Osteocyte (in vitro differentiated cells): ENCODE data around the gene USP53. TPM values are rescaled to one million over a fixed set of nuclear protein-coding genes. Genes with fewer than 3 reads are reported as not detected.

Source experiments
- DNase-seq: peaks from one replicate; pipeline ENCODE4 v3.0.0; 2021; ENCODE audit warnings: mixed read lengths; ENCODE audit not compliant: unreplicated experiment; ENCODE audit errors: extremely low spot score
- H3K27ac Mint-ChIP-seq: one replicate; pipeline ENCODE4 v1.8.0; 2021; ENCODE audit warnings: mild to moderate bottlenecking, mixed read lengths; ENCODE audit not compliant: unreplicated experiment
- H3K27me3 Mint-ChIP-seq: one replicate; pipeline ENCODE4 v1.8.0; 2021; ENCODE audit warnings: mixed read lengths; ENCODE audit not compliant: unreplicated experiment
- H3K36me3 Mint-ChIP-seq: one replicate; pipeline ENCODE4 v1.8.0; 2021; ENCODE audit warnings: mixed read lengths; ENCODE audit not compliant: unreplicated experiment
- H3K4me1 Mint-ChIP-seq: one replicate; pipeline ENCODE4 v1.8.0; 2021; ENCODE audit warnings: mixed read lengths; ENCODE audit not compliant: unreplicated experiment
- H3K4me3 Mint-ChIP-seq: one replicate; pipeline ENCODE4 v1.8.0; 2021; ENCODE audit warnings: mild to moderate bottlenecking, moderate library complexity, mixed read lengths; ENCODE audit not compliant: unreplicated experiment
- H3K9me3 Mint-ChIP-seq: one replicate; pipeline ENCODE4 v1.8.0; 2021; ENCODE audit warnings: mixed read lengths; ENCODE audit not compliant: unreplicated experiment
- total RNA-seq: library from RNA; stranded (reverse); gene quantifications from 2 replicates; pipeline ENCODE4 v1.2.1, GENCODE V29; 2021
- TF ChIP-seq, protein P1 (sequence below): fragments of 200-600 bp; sonication (generic); IDR thresholded peaks from 2 replicates; pipeline ENCODE4 v1.5.0; 2021; ENCODE audit warnings: antibody characterized with exemption, mild to moderate bottlenecking, moderate library complexity

Gene USP53
- total RNA-seq, 1 donor from 2014 or later: 15.5 TPM

GRCh38 chr4:119231491-119231890 is 19.0 kb downstream of the USP53 start:
- H3K9me3 Mint-ChIP-seq: no peaks in the 10 kb centered on the region
- TF ChIP-seq, protein P1, sequence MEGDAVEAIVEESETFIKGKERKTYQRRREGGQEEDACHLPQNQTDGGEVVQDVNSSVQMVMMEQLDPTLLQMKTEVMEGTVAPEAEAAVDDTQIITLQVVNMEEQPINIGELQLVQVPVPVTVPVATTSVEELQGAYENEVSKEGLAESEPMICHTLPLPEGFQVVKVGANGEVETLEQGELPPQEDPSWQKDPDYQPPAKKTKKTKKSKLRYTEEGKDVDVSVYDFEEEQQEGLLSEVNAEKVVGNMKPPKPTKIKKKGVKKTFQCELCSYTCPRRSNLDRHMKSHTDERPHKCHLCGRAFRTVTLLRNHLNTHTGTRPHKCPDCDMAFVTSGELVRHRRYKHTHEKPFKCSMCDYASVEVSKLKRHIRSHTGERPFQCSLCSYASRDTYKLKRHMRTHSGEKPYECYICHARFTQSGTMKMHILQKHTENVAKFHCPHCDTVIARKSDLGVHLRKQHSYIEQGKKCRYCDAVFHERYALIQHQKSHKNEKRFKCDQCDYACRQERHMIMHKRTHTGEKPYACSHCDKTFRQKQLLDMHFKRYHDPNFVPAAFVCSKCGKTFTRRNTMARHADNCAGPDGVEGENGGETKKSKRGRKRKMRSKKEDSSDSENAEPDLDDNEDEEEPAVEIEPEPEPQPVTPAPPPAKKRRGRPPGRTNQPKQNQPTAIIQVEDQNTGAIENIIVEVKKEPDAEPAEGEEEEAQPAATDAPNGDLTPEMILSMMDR: no peak
- no peak for DNase-seq
- no peaks in the 10 kb centered on the region for H3K27me3 Mint-ChIP-seq
- H3K36me3 Mint-ChIP-seq: peaks cover 13% of the 10 kb centered on the region
- no peak overlapping the region for H3K4me3 Mint-ChIP-seq
- no peak overlapping the region for H3K27ac Mint-ChIP-seq
- peaks cover 13% of the 10 kb centered on the region for H3K4me1 Mint-ChIP-seq

DNA sequence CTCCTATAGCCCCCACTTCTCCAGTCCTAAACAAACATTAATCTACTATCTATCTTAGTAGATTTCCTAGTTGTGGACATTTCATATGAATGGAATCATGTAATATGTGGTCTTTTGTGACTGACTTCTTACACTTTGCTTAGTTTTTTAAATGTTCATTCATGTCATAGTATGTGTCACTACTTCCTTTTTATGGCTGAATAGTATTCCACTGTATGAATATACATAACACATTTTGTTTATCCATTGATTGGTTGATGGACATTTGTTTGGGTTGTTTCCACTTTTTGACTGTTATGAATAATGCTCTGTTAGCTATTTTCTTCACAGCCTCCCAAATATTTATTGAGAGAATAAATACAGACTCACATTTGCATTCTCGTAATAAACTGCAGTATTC is 19.8 kb downstream of the USP53 start:
- Mint-ChIP-seq H3K4me3 (no peak overlapping the region), H3K9me3 (no peaks in the 10 kb centered on the region), H3K4me1 (peaks cover 13% of the 10 kb centered on the region), H3K27me3 (no peaks in the 10 kb centered on the region), H3K36me3 (peaks cover 19% of the 10 kb centered on the region), H3K27ac (no peak overlapping the region)
- TF ChIP-seq, protein P1: no peak
- DNase-seq: no peak

- Mint-ChIP-seq H3K4me3 (no peak overlapping the region), H3K9me3 (no peaks in the 10 kb centered on the region), H3K27ac (peak overlapping the region; percentile 42), H3K4me1 (peaks cover 13% of the 10 kb centered on the region), H3K36me3 (peaks cover 22% of the 10 kb centered on the region), H3K27me3 (no peaks in the 10 kb centered on the region)
- DNase-seq: no peak
- TF ChIP-seq, protein P1: no peak
These were observed 20.7 kb downstream of the USP53 start for GRCh38 chr4:119233191-119233590.

GRCh38 chr4:119233750-119234149 is 21.2 kb downstream of the USP53 start:
- TF ChIP-seq, protein P1: no peak
- H3K27ac Mint-ChIP-seq: peak overlapping the region; percentile 42
- DNase-seq: no peak
- no peak overlapping the region for H3K4me3 Mint-ChIP-seq
- no peaks in the 10 kb centered on the region for H3K9me3 Mint-ChIP-seq
- H3K27me3 Mint-ChIP-seq: no peaks in the 10 kb centered on the region
- H3K36me3 Mint-ChIP-seq: peaks cover 23% of the 10 kb centered on the region
- H3K4me1 Mint-ChIP-seq: peaks cover 13% of the 10 kb centered on the region

DNA sequence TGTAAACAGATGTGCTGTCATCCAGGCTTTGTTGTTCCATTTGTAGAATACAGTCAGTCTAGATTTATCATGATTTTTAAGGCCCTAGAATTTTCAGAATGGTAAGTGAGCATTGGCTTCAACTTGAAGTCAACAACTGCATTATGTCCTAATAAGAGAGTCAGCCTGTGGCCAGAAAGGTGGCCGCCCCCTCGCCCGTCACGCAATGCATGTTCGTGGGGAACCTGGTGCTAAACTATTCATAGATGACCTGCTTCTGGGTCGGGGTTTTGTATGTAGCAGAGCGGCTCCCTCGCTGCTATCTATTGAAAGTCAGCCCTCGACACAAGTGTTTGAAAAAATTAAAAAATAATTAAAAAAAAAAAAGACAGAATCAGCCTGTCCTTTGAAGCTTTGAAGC is 24.7 kb downstream of the USP53 start:
- no peaks in the 10 kb centered on the region for H3K27me3 Mint-ChIP-seq
- TF ChIP-seq, protein P1: no peak
- no peak overlapping the region for H3K27ac Mint-ChIP-seq
- no peak for DNase-seq
- H3K4me1 Mint-ChIP-seq: peaks cover 32% of the 10 kb centered on the region
- H3K4me3 Mint-ChIP-seq: no peak overlapping the region
- H3K9me3 Mint-ChIP-seq: no peaks in the 10 kb centered on the region
- peaks cover 27% of the 10 kb centered on the region for H3K36me3 Mint-ChIP-seq
